ENCODE results near the gene GRIK5. TPM values are rescaled to one million over a fixed set of nuclear protein-coding genes. Genes with fewer than 3 reads are reported as not detected.
"Not testable (repeated sequence)": the region's sequence is repeated elsewhere in the genome, so short reads cannot be mapped to it uniquely, and the experiment has no call there.

Gene GRIK5
- total and polyA plus RNA-seq, 4 donors: 0.26 to 1.6 (median 0.55) TPM

DNA sequence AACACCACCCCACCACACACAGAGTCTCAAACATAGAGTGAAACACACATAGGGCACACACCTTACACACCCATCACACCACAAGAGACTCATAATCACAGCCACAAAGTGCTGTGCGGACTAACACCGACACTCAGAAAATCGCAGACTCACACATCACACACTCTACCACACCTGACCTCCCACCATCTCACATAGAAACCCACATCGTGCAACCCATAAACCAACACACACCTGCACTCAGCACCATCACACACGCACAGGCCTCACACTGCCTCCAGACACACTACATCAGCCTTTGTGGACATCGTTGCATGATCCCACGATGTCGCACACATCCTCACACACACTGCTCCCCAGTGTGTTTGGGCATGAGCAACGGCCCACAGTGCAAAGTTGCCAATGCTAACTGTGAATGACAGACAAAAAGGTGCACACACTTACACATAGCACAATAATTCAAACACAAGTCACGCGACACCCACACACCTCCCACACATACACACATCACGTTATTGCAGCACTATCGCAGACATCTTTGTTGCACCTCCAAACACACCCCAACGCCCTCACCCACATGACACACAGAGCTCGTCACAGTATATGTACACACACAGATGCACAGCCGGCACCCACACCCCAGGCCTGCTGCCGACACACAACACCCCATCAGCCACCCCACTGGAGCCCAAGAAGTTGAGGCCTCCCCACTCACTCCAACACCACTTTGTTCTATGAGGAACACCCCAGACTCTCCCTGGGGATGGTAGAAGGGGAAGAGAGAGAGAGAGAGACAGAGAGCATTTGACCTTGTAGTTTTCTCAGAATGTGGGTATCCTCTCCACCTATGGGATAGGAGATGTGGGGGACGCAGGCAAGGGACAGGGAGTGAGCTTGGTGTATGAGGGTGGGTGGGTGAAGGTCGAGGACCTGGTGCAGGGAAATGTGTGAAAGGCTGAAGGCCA is 74.7 kb downstream of the GRIK5 start:
- no peak for DNase-seq
- H3K9me3 ChIP-seq (ENCODE audit: control insufficient read depth in 4 of 4, insufficient read depth in 3 of 4, low read length in 3 of 4): peaks cover 0 to 6% (median 0%) of the 10 kb centered on the region in 4 donors
- peaks cover 0 to 6% (median 0%) of the 10 kb centered on the region in 5 donors for H3K4me1 ChIP-seq (ENCODE audit: control insufficient read depth in 5 of 5, insufficient read depth in 5 of 5, low read length in 5 of 5)
- no peaks in the 10 kb centered on the region for H3K36me3 ChIP-seq (ENCODE audit: control insufficient read depth in 4 of 4, insufficient read depth in 4 of 4, low read length in 4 of 4)
- no peak for ATAC-seq (ENCODE audit: insufficient read depth, low FRiP score)
- no peak overlapping the region for H3K27ac ChIP-seq (ENCODE audit: low read depth in 1 of 2, low read length in 1 of 2)
- no peak overlapping the region for H3K9ac ChIP-seq (ENCODE audit: insufficient read depth in 1 of 2, low read length in 2 of 2)
- WGBS, 2 donors: 82 to 84% methylated on average over 19 of the region's 19 CpGs
- TF ChIP-seq, protein P1, sequence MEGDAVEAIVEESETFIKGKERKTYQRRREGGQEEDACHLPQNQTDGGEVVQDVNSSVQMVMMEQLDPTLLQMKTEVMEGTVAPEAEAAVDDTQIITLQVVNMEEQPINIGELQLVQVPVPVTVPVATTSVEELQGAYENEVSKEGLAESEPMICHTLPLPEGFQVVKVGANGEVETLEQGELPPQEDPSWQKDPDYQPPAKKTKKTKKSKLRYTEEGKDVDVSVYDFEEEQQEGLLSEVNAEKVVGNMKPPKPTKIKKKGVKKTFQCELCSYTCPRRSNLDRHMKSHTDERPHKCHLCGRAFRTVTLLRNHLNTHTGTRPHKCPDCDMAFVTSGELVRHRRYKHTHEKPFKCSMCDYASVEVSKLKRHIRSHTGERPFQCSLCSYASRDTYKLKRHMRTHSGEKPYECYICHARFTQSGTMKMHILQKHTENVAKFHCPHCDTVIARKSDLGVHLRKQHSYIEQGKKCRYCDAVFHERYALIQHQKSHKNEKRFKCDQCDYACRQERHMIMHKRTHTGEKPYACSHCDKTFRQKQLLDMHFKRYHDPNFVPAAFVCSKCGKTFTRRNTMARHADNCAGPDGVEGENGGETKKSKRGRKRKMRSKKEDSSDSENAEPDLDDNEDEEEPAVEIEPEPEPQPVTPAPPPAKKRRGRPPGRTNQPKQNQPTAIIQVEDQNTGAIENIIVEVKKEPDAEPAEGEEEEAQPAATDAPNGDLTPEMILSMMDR (IDR thresholded peaks at IDR 0.05; ENCODE audit: control extremely low read depth, extremely low read depth): no peak
- peaks cover 8 to 64% (median 46%) of the 10 kb centered on the region in 3 donors for H3K27me3 ChIP-seq (ENCODE audit: control insufficient read depth in 3 of 3, insufficient read depth in 3 of 3, low read length in 2 of 3)
- no peak overlapping the region for H3K4me3 ChIP-seq

DNA sequence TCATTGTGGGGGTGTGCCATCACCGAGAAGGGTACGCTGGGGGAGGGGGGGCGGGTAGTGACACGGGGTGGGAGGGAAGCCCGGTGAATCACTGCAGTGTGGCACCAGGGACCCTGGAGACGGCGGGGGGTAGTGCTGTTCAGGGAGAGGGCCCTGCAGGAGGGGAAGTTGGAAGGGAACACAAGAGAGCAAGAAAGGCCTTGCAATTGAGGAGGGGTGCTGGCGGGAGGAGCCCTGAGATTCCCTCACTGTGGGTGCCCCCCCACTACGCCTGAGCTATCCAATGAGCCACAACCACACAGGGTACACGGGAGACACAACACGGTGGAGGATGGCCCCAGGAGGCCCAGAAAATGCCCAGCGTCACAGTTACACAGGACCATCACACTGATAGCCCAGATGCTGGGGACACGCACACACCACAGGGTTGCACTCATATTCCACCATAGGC is 75.5 kb downstream of the GRIK5 start:
- ATAC-seq (ENCODE audit: insufficient read depth, low FRiP score) (no peak), DNase-seq (no peak)
- Histone ChIP-seq H3K27me3 (ENCODE audit: control insufficient read depth in 3 of 3, insufficient read depth in 3 of 3, low read length in 2 of 3) (peaks cover 4 to 62% (median 39%) of the 10 kb centered on the region in 3 donors), H3K36me3 (ENCODE audit: control insufficient read depth in 4 of 4, insufficient read depth in 4 of 4, low read length in 4 of 4) (no peaks in the 10 kb centered on the region), H3K27ac (ENCODE audit: low read depth in 1 of 2, low read length in 1 of 2) (no peak overlapping the region), H3K9me3 (ENCODE audit: control insufficient read depth in 4 of 4, insufficient read depth in 3 of 4, low read length in 3 of 4) (peaks cover 0 to 6% (median 0%) of the 10 kb centered on the region in 4 donors), H3K4me1 (ENCODE audit: control insufficient read depth in 5 of 5, insufficient read depth in 5 of 5, low read length in 5 of 5) (peaks cover 0 to 6% (median 0%) of the 10 kb centered on the region in 5 donors), H3K9ac (ENCODE audit: insufficient read depth in 1 of 2, low read length in 2 of 2) (no peak overlapping the region), H3K4me3 (no peak overlapping the region)
- 26 to 30% methylated on average over 13 of the region's 13 CpGs for WGBS, 2 donors
- TF ChIP-seq, protein P1 (IDR thresholded peaks at IDR 0.05; ENCODE audit: control extremely low read depth, extremely low read depth): no peak

DNA sequence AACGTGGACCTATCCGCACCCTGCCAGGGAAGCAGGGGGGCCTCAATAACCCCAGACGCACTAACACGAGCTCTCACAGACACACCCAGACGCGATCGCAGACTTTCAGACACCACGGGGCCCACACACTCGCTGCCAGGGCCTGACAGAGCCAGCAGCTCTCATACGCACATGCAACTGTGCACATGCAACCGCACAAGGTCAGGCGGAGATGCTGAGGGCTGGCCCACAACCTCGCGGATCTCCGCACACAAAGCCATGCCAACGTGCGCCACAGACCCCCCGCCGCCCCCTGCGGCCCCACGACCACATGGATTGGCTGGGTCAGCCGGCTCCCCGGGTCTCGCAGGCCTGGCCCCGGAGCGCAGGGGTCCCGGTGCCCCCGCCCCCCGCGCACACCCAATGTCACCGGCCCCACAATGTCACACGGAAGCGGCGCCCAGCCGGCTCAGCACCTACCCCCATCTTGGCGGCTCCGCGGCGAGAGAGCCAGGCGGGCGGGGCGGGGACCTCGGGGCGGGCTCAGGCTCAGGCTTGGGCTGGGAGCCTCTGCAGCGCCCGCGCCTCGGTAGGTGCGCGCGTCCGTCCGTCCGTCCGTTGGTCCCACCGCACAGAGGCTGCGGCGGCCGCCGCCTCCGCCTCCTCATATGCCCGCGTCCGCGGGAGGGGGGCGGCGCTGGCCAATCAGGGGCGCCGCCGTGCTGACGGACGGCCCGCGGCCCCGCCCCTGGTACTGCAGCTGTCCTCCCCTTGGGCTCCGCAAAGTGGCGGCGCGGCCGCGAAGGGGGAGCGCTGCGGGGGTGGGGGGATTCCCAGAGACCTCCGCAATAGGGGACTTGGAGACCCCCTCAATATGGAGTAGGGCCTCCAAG is 76.2 kb downstream of the GRIK5 start, which contains the start of gene ATP1A3:
Gene ATP1A3 (minus strand): TSS at position 619 of the 872 bp plus-strand sequence. CDS start 154 bp downstream, at position 465.
- no peaks in the 10 kb centered on the region for H3K36me3 ChIP-seq (ENCODE audit: control insufficient read depth in 4 of 4, insufficient read depth in 4 of 4, low read length in 4 of 4)
- H3K4me3 ChIP-seq: no peak within 1 kb of the TSS
- ATAC-seq (ENCODE audit: insufficient read depth, low FRiP score) (peak; percentile 29), DNase-seq (peak; percentile 6 to 21 (median 17))
- TF ChIP-seq, protein P1 (IDR thresholded peaks at IDR 0.05; ENCODE audit: control extremely low read depth, extremely low read depth): no peak
- H3K27me3 ChIP-seq (ENCODE audit: control insufficient read depth in 3 of 3, insufficient read depth in 3 of 3, low read length in 2 of 3): peaks cover 4 to 58% (median 35%) of the 10 kb centered on the region in 3 donors
- WGBS, 2 donors: 1% methylated on average over 55 to 84 of the region's 84 CpGs
- no peak within 1 kb of the TSS for H3K9ac ChIP-seq (ENCODE audit: insufficient read depth in 1 of 2, low read length in 2 of 2)
- H3K9me3 ChIP-seq (ENCODE audit: control insufficient read depth in 4 of 4, insufficient read depth in 3 of 4, low read length in 3 of 4): peaks cover 0 to 6% (median 0%) of the 10 kb centered on the region in 4 donors
- peak within 1 kb of the TSS in 1 of 2 donors; percentile 55 for H3K27ac ChIP-seq (ENCODE audit: low read depth in 1 of 2, low read length in 1 of 2)
- H3K4me1 ChIP-seq (ENCODE audit: control insufficient read depth in 5 of 5, insufficient read depth in 5 of 5, low read length in 5 of 5): peaks cover 0 to 6% (median 0%) of the 10 kb centered on the region in 5 donors

DNA sequence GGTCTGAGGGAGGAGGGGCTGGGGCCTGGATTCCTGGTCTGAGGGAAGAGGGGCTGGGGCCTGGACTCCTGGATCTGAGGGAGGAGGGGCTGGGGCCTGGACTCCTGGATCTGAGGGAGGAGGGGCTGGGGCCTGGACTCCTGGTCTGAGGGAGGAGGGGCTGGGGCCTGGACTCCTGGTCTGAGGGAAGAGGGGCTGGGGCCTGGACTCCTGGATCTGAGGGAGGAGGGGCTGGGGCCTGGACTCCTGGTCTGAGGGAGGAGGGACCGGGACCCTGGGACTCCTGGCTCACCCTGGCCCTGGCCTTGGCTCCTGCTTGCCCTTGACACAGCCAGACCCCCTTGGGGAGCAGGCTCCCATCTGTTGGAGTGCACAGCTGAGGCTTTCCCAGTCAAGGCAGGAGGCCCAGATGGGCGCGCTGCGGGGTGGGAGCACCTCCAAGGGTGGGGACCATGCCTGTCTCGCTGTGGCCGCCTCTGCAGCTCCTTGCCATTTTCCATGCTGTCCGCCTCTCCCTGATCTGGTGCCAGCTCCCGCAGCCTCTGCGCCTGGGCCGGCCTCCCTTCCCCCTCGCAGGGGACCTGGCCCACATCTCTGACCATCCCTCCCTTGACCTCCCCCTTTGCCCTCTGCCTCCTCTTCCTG is 78.0 kb downstream of the GRIK5 start:
- not testable (repeated sequence) for DNase-seq; H3K9me3 ChIP-seq (ENCODE audit: control insufficient read depth in 4 of 4, insufficient read depth in 3 of 4, low read length in 3 of 4); H3K4me1 ChIP-seq (ENCODE audit: control insufficient read depth in 5 of 5, insufficient read depth in 5 of 5, low read length in 5 of 5); H3K9ac ChIP-seq (ENCODE audit: insufficient read depth in 1 of 2, low read length in 2 of 2); ATAC-seq (ENCODE audit: insufficient read depth, low FRiP score); H3K36me3 ChIP-seq (ENCODE audit: control insufficient read depth in 4 of 4, insufficient read depth in 4 of 4, low read length in 4 of 4); H3K4me3 ChIP-seq
- WGBS, 2 donors: 75 to 94% methylated on average over 11 of the region's 11 CpGs
- peak overlapping the region in 1 of 2 donors; percentile 45 for H3K27ac ChIP-seq (ENCODE audit: low read depth in 1 of 2, low read length in 1 of 2)
- peaks cover 4 to 45% (median 31%) of the 10 kb centered on the region in 3 donors for H3K27me3 ChIP-seq (ENCODE audit: control insufficient read depth in 3 of 3, insufficient read depth in 3 of 3, low read length in 2 of 3)

Data from lung (tissue), 12 donors.